ENCODE data around the gene ITGA4. TPM values are rescaled to one million over a fixed set of nuclear protein-coding genes. Genes with fewer than 3 reads are reported as not detected.

The ITGA4 gene
- total and polyA plus RNA-seq, 2 experiments from 2014 or later: 0.39 to 0.44 TPM

DNA sequence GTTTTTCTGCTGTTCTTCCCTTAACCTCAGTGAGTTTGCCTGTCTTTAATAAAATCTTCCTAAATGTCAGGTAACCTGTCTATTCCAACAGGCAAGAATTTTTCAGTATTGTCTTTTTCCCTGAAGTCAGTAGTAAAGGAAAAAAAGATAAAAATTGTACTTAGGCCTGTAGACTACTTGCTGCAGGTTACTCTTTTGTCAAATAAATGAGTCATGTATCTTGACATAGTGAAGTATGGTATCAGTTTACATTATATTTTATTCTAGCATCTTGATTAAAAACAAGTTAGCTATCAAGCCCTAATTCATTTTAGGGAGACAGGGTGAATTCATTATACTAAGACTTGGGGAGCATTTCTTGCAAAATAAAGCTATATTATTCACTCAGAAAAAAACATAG is 59.8 kb downstream of the ITGA4 start:
- no peak overlapping the region for H3K27ac ChIP-seq
- TF ChIP-seq, protein P1, sequence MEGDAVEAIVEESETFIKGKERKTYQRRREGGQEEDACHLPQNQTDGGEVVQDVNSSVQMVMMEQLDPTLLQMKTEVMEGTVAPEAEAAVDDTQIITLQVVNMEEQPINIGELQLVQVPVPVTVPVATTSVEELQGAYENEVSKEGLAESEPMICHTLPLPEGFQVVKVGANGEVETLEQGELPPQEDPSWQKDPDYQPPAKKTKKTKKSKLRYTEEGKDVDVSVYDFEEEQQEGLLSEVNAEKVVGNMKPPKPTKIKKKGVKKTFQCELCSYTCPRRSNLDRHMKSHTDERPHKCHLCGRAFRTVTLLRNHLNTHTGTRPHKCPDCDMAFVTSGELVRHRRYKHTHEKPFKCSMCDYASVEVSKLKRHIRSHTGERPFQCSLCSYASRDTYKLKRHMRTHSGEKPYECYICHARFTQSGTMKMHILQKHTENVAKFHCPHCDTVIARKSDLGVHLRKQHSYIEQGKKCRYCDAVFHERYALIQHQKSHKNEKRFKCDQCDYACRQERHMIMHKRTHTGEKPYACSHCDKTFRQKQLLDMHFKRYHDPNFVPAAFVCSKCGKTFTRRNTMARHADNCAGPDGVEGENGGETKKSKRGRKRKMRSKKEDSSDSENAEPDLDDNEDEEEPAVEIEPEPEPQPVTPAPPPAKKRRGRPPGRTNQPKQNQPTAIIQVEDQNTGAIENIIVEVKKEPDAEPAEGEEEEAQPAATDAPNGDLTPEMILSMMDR (IDR thresholded peaks at IDR 0.05; ENCODE audit: low read depth, low read length): no peak
- H3K9me3 ChIP-seq (ENCODE audit: low read depth): no peaks in the 10 kb centered on the region
- H3K36me3 ChIP-seq: no peaks in the 10 kb centered on the region
- H3K4me3 ChIP-seq: no peak overlapping the region
- no peaks in the 10 kb centered on the region for H3K27me3 ChIP-seq
- no peak for DNase-seq (ENCODE audit: low read depth in 1 of 2, low spot score in 1 of 2)
- no peaks in the 10 kb centered on the region for H3K4me1 ChIP-seq (ENCODE audit: low read depth)

DNA sequence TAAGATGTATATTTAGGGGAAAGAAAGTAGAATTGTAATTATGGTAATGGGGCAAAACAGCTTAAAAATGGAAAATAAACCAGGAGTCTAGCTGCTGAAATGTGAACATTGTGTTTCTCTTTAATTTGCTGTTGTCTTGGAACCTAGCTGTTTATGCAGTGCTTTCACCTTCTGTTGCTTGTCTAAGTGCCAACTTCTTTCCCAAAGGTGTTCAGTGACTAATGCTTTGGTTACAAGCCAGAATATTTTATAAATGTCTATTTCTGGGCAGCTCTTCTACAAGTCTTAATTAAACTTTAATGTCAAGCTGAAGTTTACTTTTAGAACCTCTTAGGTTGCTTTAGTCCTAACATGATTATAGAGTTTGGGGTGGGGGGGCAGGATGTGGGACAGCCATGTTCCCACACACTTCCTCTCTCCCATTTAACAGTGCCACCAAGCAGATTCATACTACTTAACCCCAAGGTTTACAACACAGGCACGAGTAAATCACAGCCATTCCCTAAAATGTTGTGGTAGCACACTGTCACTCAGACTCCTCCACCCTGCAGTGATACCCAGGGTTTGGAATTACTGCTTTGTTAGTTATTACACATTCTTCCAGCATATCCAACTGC is 60.6 kb downstream of the ITGA4 start:
- Histone ChIP-seq H3K4me3 (no peak overlapping the region), H3K27me3 (no peaks in the 10 kb centered on the region), H3K27ac (no peak overlapping the region), H3K9me3 (ENCODE audit: low read depth) (no peaks in the 10 kb centered on the region), H3K36me3 (no peaks in the 10 kb centered on the region), H3K4me1 (ENCODE audit: low read depth) (no peaks in the 10 kb centered on the region)
- TF ChIP-seq, protein P1 (IDR thresholded peaks at IDR 0.05; ENCODE audit: low read depth, low read length): no peak
- peak in 1 of 2 donors; percentile 3 for DNase-seq (ENCODE audit: low read depth in 1 of 2, low spot score in 1 of 2)

DNA sequence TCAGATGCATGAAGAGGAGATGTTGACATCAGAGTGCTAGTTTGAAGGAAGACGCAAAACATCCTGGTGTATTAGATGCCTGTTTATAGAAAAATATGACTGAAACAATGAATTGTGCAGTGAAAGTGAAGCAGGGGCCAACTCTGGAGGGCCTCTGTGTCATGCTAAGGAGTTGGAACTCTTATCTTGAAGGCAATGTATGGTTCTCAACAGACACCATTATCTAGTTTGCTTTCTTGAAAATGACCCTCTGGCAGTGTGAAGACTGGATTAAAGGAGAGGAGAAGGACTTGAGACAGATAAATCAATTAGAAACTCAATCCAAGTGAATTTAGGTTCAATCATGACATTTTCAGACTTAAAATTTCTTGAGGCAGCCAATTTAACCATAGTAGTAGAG is 63.1 kb downstream of the ITGA4 start:
- Histone ChIP-seq H3K27ac (no peak overlapping the region), H3K36me3 (no peaks in the 10 kb centered on the region)
- TF ChIP-seq, protein P1 (IDR thresholded peaks at IDR 0.05; ENCODE audit: low read depth, low read length): no peak

DNA sequence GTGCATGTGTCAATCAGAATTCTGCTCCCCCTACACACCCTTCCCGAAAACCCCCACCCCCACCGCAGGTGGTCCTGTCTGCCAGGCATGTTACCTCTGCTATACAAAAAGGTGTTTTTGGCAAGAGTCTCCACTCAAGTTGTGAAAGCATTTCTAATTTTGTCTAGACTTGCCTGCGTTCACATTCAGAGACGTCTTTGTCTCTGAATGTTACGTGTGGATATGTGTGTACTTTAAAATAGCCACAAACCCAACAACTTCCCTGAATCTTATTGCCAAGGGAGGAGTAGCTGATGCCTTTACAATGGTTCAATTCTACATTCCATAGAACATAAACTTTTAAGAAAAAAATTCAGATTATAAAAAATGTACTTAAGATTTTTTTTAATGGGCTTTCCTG is 66.6 kb downstream of the ITGA4 start:
- TF ChIP-seq, protein P1 (IDR thresholded peaks at IDR 0.05; ENCODE audit: low read depth, low read length): no peak
- no peaks in the 10 kb centered on the region for H3K27me3 ChIP-seq
- no peak overlapping the region for H3K4me3 ChIP-seq
- no peak overlapping the region for H3K27ac ChIP-seq
- no peaks in the 10 kb centered on the region for H3K36me3 ChIP-seq
- H3K4me1 ChIP-seq (ENCODE audit: low read depth): peaks cover 8% of the 10 kb centered on the region
- no peak for DNase-seq (ENCODE audit: low read depth in 1 of 2, low spot score in 1 of 2)
- H3K9me3 ChIP-seq (ENCODE audit: low read depth): no peaks in the 10 kb centered on the region

More for the DNA sequence above, 63.1 kb downstream of the ITGA4 start:
- no peak for DNase-seq (ENCODE audit: low read depth in 1 of 2, low spot score in 1 of 2)
- Histone ChIP-seq H3K4me1 (ENCODE audit: low read depth) (peaks cover 8% of the 10 kb centered on the region), H3K27me3 (no peaks in the 10 kb centered on the region), H3K9me3 (ENCODE audit: low read depth) (no peaks in the 10 kb centered on the region), H3K4me3 (no peak overlapping the region)

DNA sequence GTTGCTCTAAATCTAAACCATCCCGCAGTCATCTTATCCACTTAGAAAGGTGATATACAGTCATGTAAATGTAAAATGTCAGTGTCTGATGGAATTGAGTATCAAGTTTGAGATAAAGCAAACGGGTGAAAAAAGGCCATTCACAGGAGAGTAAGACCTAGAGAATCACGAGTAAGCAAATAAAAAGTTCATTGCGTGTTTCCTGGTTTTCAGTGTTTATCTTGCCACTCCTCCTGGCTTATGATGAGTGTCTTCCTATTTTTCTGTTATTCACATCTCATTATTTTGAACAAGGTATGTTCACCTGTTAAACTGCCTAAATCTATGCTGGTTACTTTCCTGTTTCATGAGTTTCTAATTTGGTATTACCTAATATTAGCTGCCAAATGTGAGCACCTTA is 68.8 kb downstream of the ITGA4 start:
- TF ChIP-seq, protein P1 (IDR thresholded peaks at IDR 0.05; ENCODE audit: low read depth, low read length): no peak

More for the DNA sequence above, 68.8 kb downstream of the ITGA4 start:
- Histone ChIP-seq H3K27me3 (no peaks in the 10 kb centered on the region), H3K4me3 (no peak overlapping the region), H3K9me3 (ENCODE audit: low read depth) (no peaks in the 10 kb centered on the region), H3K36me3 (no peaks in the 10 kb centered on the region), H3K27ac (no peak overlapping the region), H3K4me1 (ENCODE audit: low read depth) (peaks cover 8% of the 10 kb centered on the region)
- no peak for DNase-seq (ENCODE audit: low read depth in 1 of 2, low spot score in 1 of 2)

All from cardiac muscle cell (in vitro differentiated cells and primary cell).